Neural cell (in vitro differentiated cells): ENCODE data around the gene GCNT1.

Source experiments
- CTCF ChIP-seq: fragments of 450-650 bp; IDR thresholded peaks from 2 replicates; pipeline ENCODE4 v1.5.1; 2014; ENCODE audit warnings: antibody characterized with exemption, mild to moderate bottlenecking, moderate library complexity; ENCODE audit not compliant: poor library complexity, severe bottlenecking
- EP300 ChIP-seq: fragments of 450-650 bp; conservative IDR thresholded peaks from 2 replicates; pipeline ENCODE4 v1.6.1; 2014; ENCODE audit warnings: antibody characterized with exemption, mild to moderate bottlenecking, moderate library complexity; ENCODE audit not compliant: poor library complexity, severe bottlenecking
- EZH2 ChIP-seq: fragments of 200-600, 300-800 bp; shearing (Covaris generic), sonication (generic); IDR thresholded peaks from 2 replicates; pipeline ENCODE4 v1.6.1; 2014; ENCODE audit warnings: antibody characterized with exemption, low read length, borderline replicate concordance, mild to moderate bottlenecking; ENCODE audit not compliant: insufficient read depth, poor library complexity, severe bottlenecking
- MXI1 ChIP-seq: fragments of 450-650 bp; conservative IDR thresholded peaks from 2 replicates; pipeline ENCODE4 v1.6.1; 2014; ENCODE audit warnings: antibody characterized with exemption, mild to moderate bottlenecking; ENCODE audit not compliant: poor library complexity, severe bottlenecking
- POLR2AphosphoS5 ChIP-seq: IDR thresholded peaks from 2 replicates; pipeline ENCODE4 v1.6.1; 2012
- RAD21 ChIP-seq: fragments of 450-650 bp; conservative IDR thresholded peaks from 2 replicates; pipeline ENCODE4 v1.6.1; 2014; ENCODE audit warnings: antibody characterized with exemption, mild to moderate bottlenecking, moderate library complexity
- REST ChIP-seq: IDR thresholded peaks from 2 replicates; pipeline ENCODE4 v1.6.1; 2012; ENCODE audit warnings: borderline replicate concordance
- SMC3 ChIP-seq: fragments of 450-650 bp; conservative IDR thresholded peaks from 2 replicates; pipeline ENCODE4 v1.6.1; 2014; ENCODE audit warnings: antibody characterized with exemption, mild to moderate bottlenecking, moderate library complexity; ENCODE audit not compliant: poor library complexity
- TAF1 ChIP-seq: IDR thresholded peaks from 2 replicates; pipeline ENCODE4 v1.6.1; 2012; ENCODE audit warnings: low read depth

- no peak for TF ChIP-seq EZH2
- no peak for TF ChIP-seq CTCF
- TF ChIP-seq SMC3: no peak
- no peak for TF ChIP-seq EP300
- no peak for TF ChIP-seq POLR2AphosphoS5
- no peak for TF ChIP-seq REST
- TF ChIP-seq MXI1: no peak
- TF ChIP-seq TAF1: no peak
- TF ChIP-seq RAD21: no peak
These were observed 6.7 kb downstream of the GCNT1 start for GRCh38 chr9:76465442-76466298.
